ENCODE data around the gene TSPAN16.
"Not testable (repeated sequence)": the region's sequence is repeated elsewhere in the genome, so short reads cannot be mapped to it uniquely, and the experiment has no call there.

The TSPAN16 gene

DNA sequence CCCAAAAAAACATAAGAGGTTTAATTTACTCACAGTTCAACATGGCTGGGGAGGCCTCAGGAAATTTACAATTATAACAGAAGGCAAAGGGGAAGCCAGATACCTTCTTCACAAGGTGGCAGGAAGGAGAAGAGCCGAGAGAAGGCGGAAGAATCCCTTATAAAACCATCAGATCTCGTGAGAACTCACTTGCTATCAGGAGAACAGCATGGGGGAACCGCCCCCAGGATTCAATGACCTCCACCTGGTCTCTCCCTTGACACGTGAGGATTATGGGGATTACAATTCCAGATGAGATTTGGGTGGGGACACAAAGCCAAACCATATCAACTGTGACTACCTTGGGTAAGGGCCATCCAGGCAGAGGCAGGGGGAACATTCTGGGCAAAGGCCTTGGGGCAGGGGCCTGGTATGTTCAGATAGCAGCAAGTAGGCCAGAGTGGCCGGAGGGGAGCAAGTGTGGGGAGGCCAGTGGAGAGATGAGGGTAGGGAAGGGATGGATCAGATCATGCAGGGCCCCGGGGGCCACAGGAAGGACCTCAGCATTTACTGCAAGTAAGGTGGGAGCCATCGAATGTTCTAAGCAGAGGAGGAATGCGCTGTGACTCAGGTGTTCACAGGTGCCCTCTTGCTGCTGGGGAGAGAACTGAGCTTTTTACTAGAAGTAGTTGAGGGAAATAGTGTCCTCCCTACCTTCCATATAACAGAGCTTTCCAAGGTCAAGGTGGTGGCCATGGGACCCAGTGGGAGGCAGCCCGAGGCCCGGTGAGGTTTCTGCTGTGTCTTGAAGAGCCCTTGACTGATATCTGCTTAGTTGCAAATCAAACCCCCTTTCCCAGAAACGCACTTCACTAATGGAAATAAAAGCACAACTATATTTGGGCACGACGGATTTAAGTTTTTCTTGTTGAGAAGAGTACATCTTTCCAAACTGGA, 25.5 kb downstream of the TSPAN16 start:
- no peak for DNase-seq

GRCh38 chr19:11322269-11323024, 26.5 kb downstream of the TSPAN16 start:
- peak; percentile 84 for DNase-seq

- DNase-seq, result no peak
Observed at GRCh38 chr19:11323601-11324078, 27.7 kb downstream of the TSPAN16 start.

GRCh38 chr19:11324079-11324661, 28.2 kb downstream of the TSPAN16 start:
- DNase-seq, result peak; percentile 100

GRCh38 chr19:11324748-11325389, 28.9 kb downstream of the TSPAN16 start:
- DNase-seq, result no peak

DNA sequence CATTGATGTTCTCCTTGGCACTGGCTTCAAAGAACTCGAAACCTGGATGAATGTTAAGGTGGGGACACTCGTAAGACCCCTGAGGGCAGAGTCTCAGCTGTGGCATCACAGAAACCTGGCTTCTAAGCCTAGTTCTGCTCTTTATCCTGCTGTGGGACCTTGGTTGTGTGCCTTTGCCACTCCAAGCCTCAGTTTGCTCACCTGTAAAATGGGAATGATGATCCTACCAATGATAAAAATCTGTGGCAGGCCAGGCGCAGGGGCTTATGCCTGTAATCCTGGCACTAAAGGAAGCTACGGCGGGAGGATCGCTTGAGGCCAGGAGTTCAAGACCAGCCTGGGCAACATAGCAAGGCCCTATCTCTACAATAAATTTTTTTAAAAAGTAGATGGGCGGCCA, 29.6 kb downstream of the TSPAN16 start:
- no peak for DNase-seq

- no peak for DNase-seq
Observed at GRCh38 chr19:11330127-11330526, 34.2 kb downstream of the TSPAN16 start.

DNA sequence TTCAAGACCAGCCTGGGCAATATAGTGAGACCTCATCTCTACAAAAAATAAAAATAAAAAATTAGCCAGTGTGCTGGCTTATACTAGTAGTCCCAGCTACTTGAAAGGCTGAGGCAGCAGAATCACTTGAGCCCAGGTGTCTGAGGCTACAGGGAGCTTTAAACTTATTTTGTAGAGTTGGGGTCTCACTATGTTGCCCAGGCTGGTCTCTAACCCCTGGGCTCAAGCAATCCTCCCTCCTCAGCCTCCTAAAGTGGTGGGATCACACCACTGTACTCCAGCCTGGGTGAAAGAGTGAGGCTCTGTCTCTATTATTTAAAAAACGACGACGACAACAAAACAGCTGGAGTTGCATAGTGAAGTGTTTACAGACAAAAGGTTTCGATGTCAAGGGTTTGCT, 35.5 kb downstream of the TSPAN16 start:
- no peak for DNase-seq

DNA sequence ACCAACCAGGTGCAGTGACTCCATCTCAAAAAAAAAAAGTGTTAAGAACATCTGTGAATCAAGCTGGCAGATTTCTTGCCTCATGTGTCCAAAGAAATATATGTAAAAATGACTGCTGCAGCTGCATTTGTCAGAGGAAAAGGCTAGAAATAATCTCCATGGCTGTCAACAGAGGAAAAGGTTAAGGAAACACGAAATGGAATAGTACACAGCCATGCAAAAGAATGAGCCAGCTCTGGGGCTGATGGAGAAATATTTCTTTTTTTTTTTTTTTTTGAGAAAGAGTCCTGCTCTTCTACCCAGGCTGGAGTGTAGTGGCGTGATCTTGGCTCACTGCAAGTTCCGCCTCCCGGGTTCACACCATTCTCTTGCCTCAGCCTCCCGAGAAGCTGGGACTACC, 36.9 kb downstream of the TSPAN16 start:
- DNase-seq, result no peak

DNA sequence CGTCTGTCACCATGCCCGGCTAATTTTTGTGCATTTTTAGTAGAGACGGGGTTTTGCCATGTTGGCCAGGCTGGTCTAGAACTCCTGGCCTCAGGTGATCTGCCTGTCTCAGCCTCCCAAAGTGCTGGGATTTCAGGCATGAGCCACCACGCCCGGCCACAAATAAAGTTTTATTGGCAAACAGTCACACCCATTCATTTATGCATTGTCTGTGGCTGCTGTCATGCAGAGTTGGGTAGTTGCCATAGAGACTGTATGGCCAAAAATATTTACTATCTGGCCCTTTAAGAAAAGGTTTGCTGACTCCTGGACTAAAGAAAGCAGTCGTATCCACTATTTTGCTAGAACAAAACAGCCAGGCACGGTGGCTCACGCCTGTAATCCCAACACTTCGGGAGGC, 37.9 kb downstream of the TSPAN16 start:
- not testable (repeated sequence) for DNase-seq

- no peak for DNase-seq
Observed at GRCh38 chr19:11335449-11336146, 39.6 kb downstream of the TSPAN16 start.

GRCh38 chr19:11337080-11337479, 41.1 kb downstream of the TSPAN16 start:
- DNase-seq, result peak; percentile 81

DNA sequence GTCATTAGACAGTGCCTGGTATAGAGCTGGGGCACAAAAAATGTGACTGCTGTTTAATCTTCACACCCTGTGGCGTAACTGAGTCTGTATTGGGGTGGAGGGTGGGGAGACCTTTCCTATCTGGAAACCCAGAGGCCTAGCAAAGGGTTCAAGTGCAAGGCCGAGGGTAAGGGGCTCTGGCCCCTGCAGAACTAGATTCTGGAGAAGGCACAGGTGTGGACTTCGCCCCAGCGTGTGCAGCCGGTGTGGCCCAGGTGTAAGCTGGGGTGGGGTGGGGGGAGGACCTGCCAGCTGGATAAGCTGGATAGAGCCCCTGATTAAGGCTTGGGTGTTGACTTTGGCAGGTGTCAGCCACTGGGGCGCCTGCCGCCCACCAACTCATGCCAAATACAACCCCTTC, 42.2 kb downstream of the TSPAN16 start:
- DNase-seq, result no peak

- DNase-seq, result no peak
Observed at GRCh38 chr19:11338569-11339253, 42.8 kb downstream of the TSPAN16 start.

- DNase-seq, result peak; percentile 95
Observed at GRCh38 chr19:11339254-11340098, 43.5 kb downstream of the TSPAN16 start, which contains the start of gene RAB3D. Gene RAB3D (minus strand): TSS chr19:11339657. CDS start chr19:11337399, 2,258 bp downstream.

DNA sequence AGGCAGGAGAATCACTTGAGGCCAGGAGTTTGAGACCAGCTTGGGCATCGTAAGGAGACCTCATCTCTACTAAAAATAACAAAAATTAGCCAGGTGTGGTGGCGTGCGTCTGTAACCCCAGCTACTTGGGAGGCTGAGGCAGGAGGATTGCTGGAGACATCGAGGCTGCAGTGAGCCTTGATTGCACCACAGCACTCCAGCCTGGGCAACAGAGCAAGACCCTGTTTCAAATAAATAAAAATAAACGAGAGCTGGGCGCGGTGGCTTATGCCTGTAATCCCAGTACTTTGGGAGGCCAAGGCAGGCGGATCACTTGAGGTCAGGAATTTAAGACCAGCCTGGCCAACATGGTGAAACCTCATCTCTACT, 44.1 kb downstream of the TSPAN16 start:
- not testable (repeated sequence) for DNase-seq

GRCh38 chr19:11342429-11342828, 46.5 kb downstream of the TSPAN16 start:
- DNase-seq, result no peak

GRCh38 chr19:11345122-11345803, 49.3 kb downstream of the TSPAN16 start:
- DNase-seq, result no peak

DNA sequence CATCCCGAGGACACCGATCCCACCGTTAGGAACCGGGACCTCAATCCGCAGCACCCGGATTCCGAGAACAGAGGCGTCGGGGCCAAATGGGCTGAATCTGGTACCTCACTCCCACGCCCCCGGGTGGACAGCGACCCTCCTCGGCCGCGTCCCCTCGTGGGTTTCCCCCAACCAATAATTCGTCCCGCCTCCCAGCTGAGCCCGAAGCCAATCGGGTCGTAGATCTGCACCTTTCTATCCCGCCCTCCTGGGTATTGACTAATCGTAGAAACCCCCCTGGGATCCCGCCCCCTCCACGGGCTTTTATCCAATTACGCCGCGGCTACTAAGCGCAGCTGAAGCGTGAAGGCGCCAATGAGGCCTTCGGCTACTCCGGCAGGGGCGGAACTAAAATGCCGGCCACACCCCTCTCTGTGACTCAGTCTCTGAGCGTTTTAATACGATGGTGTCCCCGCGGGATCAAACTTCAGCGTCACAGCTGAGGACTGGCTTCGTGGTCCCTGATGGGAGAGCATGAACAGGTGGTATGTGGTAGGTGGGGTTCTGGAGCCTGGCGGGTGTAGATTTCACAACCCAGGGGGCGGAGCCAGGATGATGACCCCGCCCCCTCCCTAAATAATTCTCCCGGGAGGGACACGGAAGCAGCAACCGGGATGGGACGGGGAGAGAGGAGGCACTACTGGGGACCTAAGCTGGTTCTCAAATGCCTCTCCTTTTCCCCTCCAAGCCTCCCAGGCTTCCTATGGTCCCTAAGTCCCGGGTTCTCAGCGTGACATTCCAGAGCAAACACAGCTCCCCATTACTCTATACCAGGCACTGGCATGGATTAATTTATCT, 50.4 kb downstream of the TSPAN16 start, which contains the start of the genes CCDC159 and TMEM205:
CCDC159 (plus strand) TSS at position 416 of the 837 bp plus-strand sequence; CDS start at position 504, 88 bp downstream.
TMEM205 (minus strand) TSS at position 165 of the 837 bp plus-strand sequence. CDS start 649 bp downstream, outside the sequence.
- DNase-seq, result peak; percentile 100
